Panc1 (cell line): Measurements from ENCODE around the gene PTGFRN. TPM values are rescaled to one million over a fixed set of nuclear protein-coding genes. Genes with fewer than 3 reads are reported as not detected.

Experiments used
- ATAC-seq: fragments of 200-7000 bp; cut with Tn5 transposase; 2 replicates; pipeline ENCODE4 v1.9.1; 2020; ENCODE audit warnings: mild to moderate bottlenecking, moderate library complexity
- BruUV-seq: library from RNA; stranded (reverse); fragments of 400-500 nt; replicated peaks from 2 replicates; lab custom pipeline; 2021; lab: Mats Ljungman, UMichigan
- CTCF ChIA-PET: fragments of 300-600 bp; sonication (Branson Sonifier 250); formaldehyde crosslinking; loops from one replicate; lab custom pipeline; 2022; ENCODE audit warnings: antibody characterized with exemption; lab: Charles Lee
- POLR2A ChIA-PET: fragments of 300-600 bp; sonication (Branson Sonifier 250); formaldehyde crosslinking; loops from one replicate; lab custom pipeline; 2022; ENCODE audit warnings: antibody characterized with exemption; lab: Charles Lee
- DNase-seq: peaks from one replicate; pipeline ENCODE4 v3.0.0-alpha.2; 2010; ENCODE audit warnings: low read depth, low spot score
- H3K27ac ChIP-seq: 2 replicates; pipeline ENCODE4 v1.5.1; 2011; ENCODE audit warnings: mild to moderate bottlenecking, low read length, inconsistent platforms
- H3K27me3 ChIP-seq: fragments of 200-500 bp; sonication (Bioruptor generic); 2 replicates; pipeline ENCODE4 v1.6.0; 2014; ENCODE audit warnings: low read length, inconsistent platforms; ENCODE audit not compliant: control insufficient read depth, insufficient read depth
- H3K36me3 ChIP-seq: fragments of 200-500 bp; sonication (Bioruptor generic); 2 replicates; pipeline ENCODE4 v1.5.1; 2014; ENCODE audit warnings: inconsistent platforms, mild to moderate bottlenecking, low read length, moderate library complexity; ENCODE audit not compliant: control insufficient read depth, insufficient read depth
- H3K4me1 ChIP-seq: 2 replicates; pipeline ENCODE4 v1.5.1; 2011; ENCODE audit warnings: inconsistent platforms, mild to moderate bottlenecking, low read length, moderate library complexity; ENCODE audit not compliant: control insufficient read depth, insufficient read depth
- H3K4me3 ChIP-seq, 2 experiments: 2 replicates each; pipeline ENCODE4 v1.5.1; 2011 to 2012; ENCODE audit warnings: low read depth in 2 of 2, low read length in 2 of 2, mild to moderate bottlenecking in 2 of 2, inconsistent platforms in 1 of 2, moderate library complexity in 1 of 2
- H3K9me3 ChIP-seq: fragments of 200-500 bp; sonication (Bioruptor generic); 2 replicates; pipeline ENCODE4 v1.5.1; 2014; ENCODE audit warnings: low read depth, mild to moderate bottlenecking, inconsistent platforms, low read length, moderate library complexity; ENCODE audit not compliant: control insufficient read depth, insufficient read depth
- POLR2AphosphoS5 ChIP-seq: IDR thresholded peaks from 2 replicates; pipeline ENCODE4 v1.6.1; 2012; ENCODE audit warnings: mild to moderate bottlenecking, low read depth, low read length, moderate library complexity
- REST ChIP-seq, 2 experiments: IDR thresholded peaks; 2 replicates each; pipeline ENCODE4 v1.6.1; 2011 to 2012; ENCODE audit warnings: low read depth in 2 of 2, control low read depth in 1 of 2, low read length in 1 of 2, mild to moderate bottlenecking in 1 of 2, moderate library complexity in 1 of 2; ENCODE audit not compliant: insufficient read depth in 1 of 2
- SIN3A ChIP-seq: IDR thresholded peaks from 2 replicates; pipeline ENCODE4 v1.6.1; 2012; ENCODE audit warnings: low read depth, mild to moderate bottlenecking, low read length, moderate library complexity, borderline replicate concordance; ENCODE audit not compliant: insufficient read depth
- TCF7L2 ChIP-seq: IDR thresholded peaks from 2 replicates; pipeline ENCODE4 v1.6.1; 2011; ENCODE audit warnings: mild to moderate bottlenecking, low read depth, low read length, inconsistent platforms
- in situ Hi-C: cut with HindIII; loops from 2 replicates; pipeline ENCODE4 v1.10.0; 2016; ENCODE audit warnings: low sequenced_read_pairs, low pct_unique_long_range_greater_than_20kb
- intact Hi-C: fragments of 100-400 bp; cut with micrococcal nuclease; formaldehyde crosslinking; loops from one replicate; pipeline ENCODE4 v1.10.0; 2022; ENCODE audit not compliant: unreplicated experiment
- total RNA-seq: library from RNA; stranded (reverse); gene quantifications from one replicate; pipeline ENCODE4 v1.2.1, GENCODE V29; 2021; ENCODE audit not compliant: unreplicated experiment
- TF ChIP-seq, protein P1 (sequence below): fragments of 450-650 bp; IDR thresholded peaks from 2 replicates; pipeline ENCODE4 v1.5.1; 2017; ENCODE audit warnings: mild to moderate bottlenecking

The PTGFRN gene
- total RNA-seq, 1 experiment from 2014 or later, result 5.2 TPM

DNA sequence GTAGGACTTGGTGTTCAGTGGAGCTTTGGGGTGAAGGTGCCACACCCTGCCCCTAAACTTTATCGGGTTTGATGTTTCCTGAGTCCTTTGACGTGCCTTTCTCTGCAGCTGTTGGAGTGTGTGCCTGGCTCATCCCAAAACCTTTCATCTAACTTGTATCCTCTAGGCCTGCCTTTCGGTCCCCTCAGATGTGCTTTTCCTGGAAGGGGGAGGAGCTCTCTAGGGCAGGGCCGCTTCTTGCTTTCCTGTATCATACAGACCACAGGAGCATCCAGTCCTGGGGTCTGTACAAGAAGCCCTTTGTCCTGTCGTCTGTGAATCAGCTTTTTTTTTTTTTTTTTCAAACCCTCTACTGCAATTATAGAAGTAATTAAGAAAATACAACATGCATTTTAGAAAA lies 35.7 kb downstream of the PTGFRN start:
- intact Hi-C loops, result no loop called here
- H3K4me1 ChIP-seq, result no peaks in the 10 kb centered on the region
- TF ChIP-seq, protein P1, sequence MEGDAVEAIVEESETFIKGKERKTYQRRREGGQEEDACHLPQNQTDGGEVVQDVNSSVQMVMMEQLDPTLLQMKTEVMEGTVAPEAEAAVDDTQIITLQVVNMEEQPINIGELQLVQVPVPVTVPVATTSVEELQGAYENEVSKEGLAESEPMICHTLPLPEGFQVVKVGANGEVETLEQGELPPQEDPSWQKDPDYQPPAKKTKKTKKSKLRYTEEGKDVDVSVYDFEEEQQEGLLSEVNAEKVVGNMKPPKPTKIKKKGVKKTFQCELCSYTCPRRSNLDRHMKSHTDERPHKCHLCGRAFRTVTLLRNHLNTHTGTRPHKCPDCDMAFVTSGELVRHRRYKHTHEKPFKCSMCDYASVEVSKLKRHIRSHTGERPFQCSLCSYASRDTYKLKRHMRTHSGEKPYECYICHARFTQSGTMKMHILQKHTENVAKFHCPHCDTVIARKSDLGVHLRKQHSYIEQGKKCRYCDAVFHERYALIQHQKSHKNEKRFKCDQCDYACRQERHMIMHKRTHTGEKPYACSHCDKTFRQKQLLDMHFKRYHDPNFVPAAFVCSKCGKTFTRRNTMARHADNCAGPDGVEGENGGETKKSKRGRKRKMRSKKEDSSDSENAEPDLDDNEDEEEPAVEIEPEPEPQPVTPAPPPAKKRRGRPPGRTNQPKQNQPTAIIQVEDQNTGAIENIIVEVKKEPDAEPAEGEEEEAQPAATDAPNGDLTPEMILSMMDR, result no peak
- TF ChIP-seq REST (IDR thresholded peaks at IDR 0.05; ENCODE audit: insufficient read depth in 1 of 2, low read depth in 2 of 2, low read length in 1 of 2) (no peak), SIN3A (no peak), TCF7L2 (no peak), POLR2AphosphoS5 (no peak)
- DNase-seq (no peak), ATAC-seq (no peak)
- H3K27me3 ChIP-seq, result no peaks in the 10 kb centered on the region
- no peaks in the 10 kb centered on the region for H3K36me3 ChIP-seq
- in situ Hi-C loops, result no loop called here
- ChIA-PET POLR2A (no interaction called here), CTCF (no interaction called here)
- H3K27ac ChIP-seq, result no peak overlapping the region
- no peak overlapping the region for H3K4me3 ChIP-seq
- H3K9me3 ChIP-seq, result no peaks in the 10 kb centered on the region
- BruUV-seq, result no TSS peak

DNA sequence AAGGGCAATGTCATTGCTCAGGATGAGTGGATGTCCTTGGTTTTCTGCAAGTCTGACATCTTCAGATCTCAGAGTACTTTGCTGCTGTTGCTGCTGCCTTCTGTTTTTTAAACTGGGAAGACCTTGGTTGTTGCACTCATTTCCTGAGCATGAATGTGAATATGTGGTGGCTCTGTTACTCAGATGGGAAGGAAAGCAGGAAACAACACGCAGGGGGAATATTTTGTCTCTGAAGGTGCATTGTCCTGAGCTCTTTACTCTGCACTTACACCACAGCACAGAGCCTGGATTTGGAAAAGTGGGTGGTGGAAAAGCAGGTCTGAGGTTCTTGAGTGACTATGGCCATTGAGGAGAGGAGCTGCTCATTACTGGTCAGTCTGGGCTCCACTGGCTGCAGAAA lies 36.3 kb downstream of the PTGFRN start:
- ChIA-PET POLR2A (no interaction called here), CTCF (no interaction called here)
- intact Hi-C loops, result no loop called here
- no peak for DNase-seq
- no peak overlapping the region for H3K27ac ChIP-seq
- no peak for ATAC-seq
- no peaks in the 10 kb centered on the region for H3K27me3 ChIP-seq
- no TSS peak for BruUV-seq
- in situ Hi-C loops, result no loop called here
- no peaks in the 10 kb centered on the region for H3K9me3 ChIP-seq
- H3K4me3 ChIP-seq, result no peak overlapping the region
- H3K36me3 ChIP-seq, result no peaks in the 10 kb centered on the region
- TF ChIP-seq POLR2AphosphoS5 (no peak), SIN3A (no peak), REST (IDR thresholded peaks at IDR 0.05; ENCODE audit: insufficient read depth in 1 of 2, low read depth in 2 of 2, low read length in 1 of 2) (no peak)
- TF ChIP-seq, protein P1, result no peak
- no peaks in the 10 kb centered on the region for H3K4me1 ChIP-seq
